Measurements from ENCODE around the gene PSMB1. TPM values are rescaled to one million over a fixed set of nuclear protein-coding genes. Genes with fewer than 3 reads are reported as not detected.
A peak's percentile ranks its signal among the peaks of the same experiment; 100 is the strongest.

Gene PSMB1
- total RNA-seq, 1 donor from 2014 or later = 117 TPM

GRCh38 chr6:170564936-170565530, 11.9 kb upstream of the PSMB1 start:
- Histone ChIP-seq H3K9me3 (no peaks in the 10 kb centered on the region), H3K27ac (no peak overlapping the region), H3K4me1 (no peaks in the 10 kb centered on the region), H3K4me3 (no peak overlapping the region), H3K27me3 (ENCODE audit: low read depth) (no peaks in the 10 kb centered on the region), H3K36me3 (peaks cover 95% of the 10 kb centered on the region)
- DNase-seq (no peak), ATAC-seq (no peak)
- TF ChIP-seq CTCF (IDR thresholded peaks at IDR 0.05) = no peak
- intact Hi-C loops (cut with DNase I) = no loop called here

- DNase-seq = no peak
- peaks cover 97% of the 10 kb centered on the region for H3K36me3 ChIP-seq
- H3K27me3 ChIP-seq (ENCODE audit: low read depth) = no peaks in the 10 kb centered on the region
- H3K9me3 ChIP-seq = no peaks in the 10 kb centered on the region
- no peaks in the 10 kb centered on the region for H3K4me1 ChIP-seq
- H3K27ac ChIP-seq = no peak overlapping the region
- no peak overlapping the region for H3K4me3 ChIP-seq
- intact Hi-C loops (cut with DNase I) = no loop called here
- no peak for ATAC-seq
- no peak for TF ChIP-seq CTCF (IDR thresholded peaks at IDR 0.05)
Observed at GRCh38 chr6:170561555-170561954, 8.4 kb upstream of the PSMB1 start.

GRCh38 chr6:170555305-170555704, 2.2 kb upstream of the PSMB1 start:
- no peak for ATAC-seq
- no peaks in the 10 kb centered on the region for H3K9me3 ChIP-seq
- H3K4me3 ChIP-seq = peak overlapping the region; percentile 92
- peaks cover 39% of the 10 kb centered on the region for H3K4me1 ChIP-seq
- DNase-seq = no peak
- H3K27ac ChIP-seq = peak overlapping the region; percentile 95
- TF ChIP-seq CTCF (IDR thresholded peaks at IDR 0.05) = no peak
- H3K27me3 ChIP-seq (ENCODE audit: low read depth) = no peaks in the 10 kb centered on the region
- intact Hi-C loops (cut with DNase I) = no loop called here
- peaks cover 39% of the 10 kb centered on the region for H3K36me3 ChIP-seq

- H3K4me1 ChIP-seq = peaks cover 45% of the 10 kb centered on the region
- H3K36me3 ChIP-seq = peaks cover 39% of the 10 kb centered on the region
- intact Hi-C loops (cut with DNase I) = no loop called here
- H3K9me3 ChIP-seq = no peaks in the 10 kb centered on the region
- peak overlapping the region; percentile 95 for H3K27ac ChIP-seq
- H3K27me3 ChIP-seq (ENCODE audit: low read depth) = no peaks in the 10 kb centered on the region
- ATAC-seq (no peak), DNase-seq (no peak)
- peak overlapping the region; percentile 92 for H3K4me3 ChIP-seq
- TF ChIP-seq CTCF (IDR thresholded peaks at IDR 0.05) = no peak
Observed at GRCh38 chr6:170554796-170555137, 1.7 kb upstream of the PSMB1 start.

GRCh38 chr6:170554013-170554795, 1.1 kb upstream of the PSMB1 start, which contains the start of gene TBP:
Gene TBP (plus strand): TSS chr6:170554369. CDS start chr6:170557030, 2,661 bp downstream.
- TF ChIP-seq CTCF (IDR thresholded peaks at IDR 0.05) = no peak
- intact Hi-C loops (cut with DNase I) = no loop called here
- ATAC-seq = peak; percentile 98 to 99
- H3K4me1 ChIP-seq = peaks cover 50% of the 10 kb centered on the region
- peak; percentile 98 for DNase-seq
- H3K36me3 ChIP-seq = peaks cover 38% of the 10 kb centered on the region
- H3K4me3 ChIP-seq = peak within 1 kb of the TSS; percentile 92
- no peaks in the 10 kb centered on the region for H3K9me3 ChIP-seq
- no peaks in the 10 kb centered on the region for H3K27me3 ChIP-seq (ENCODE audit: low read depth)
- peak within 1 kb of the TSS; percentile 95 for H3K27ac ChIP-seq
